Mononuclear cell (primary cell): ENCODE data around the gene TARBP1. TPM values are rescaled to one million over a fixed set of nuclear protein-coding genes. Genes with fewer than 3 reads are reported as not detected.
"Not testable (repeated sequence)": the region's sequence is repeated elsewhere in the genome, so short reads cannot be mapped to it uniquely, and the experiment has no call there.

ENCODE experiments used
- H3K27me3 ChIP-seq: 2 replicates; pipeline ENCODE4 v1.6.0; 2011; ENCODE audit warnings: low read length, control low read depth; ENCODE audit not compliant: insufficient read depth
- H3K4me1 ChIP-seq: 2 replicates; pipeline ENCODE4 v1.5.1; 2011; ENCODE audit warnings: mild to moderate bottlenecking, low read length, control low read depth; ENCODE audit not compliant: insufficient read depth
- H3K4me3 ChIP-seq: 2 replicates; pipeline ENCODE4 v1.5.1; 2011; ENCODE audit warnings: mild to moderate bottlenecking, low read length, moderate library complexity
- H3K9me3 ChIP-seq: 2 replicates; pipeline ENCODE4 v1.5.1; 2011; ENCODE audit warnings: low read depth, mild to moderate bottlenecking, control low read depth, low read length
- total RNA-seq: library from RNA; depleted of rRNA; stranded (reverse); fragments of >200 nt; gene quantifications from one replicate; pipeline ENCODE4 v1.2.3, GENCODE V29; 2012

Gene TARBP1
- total RNA-seq, 1 donor = 21.0 TPM

DNA sequence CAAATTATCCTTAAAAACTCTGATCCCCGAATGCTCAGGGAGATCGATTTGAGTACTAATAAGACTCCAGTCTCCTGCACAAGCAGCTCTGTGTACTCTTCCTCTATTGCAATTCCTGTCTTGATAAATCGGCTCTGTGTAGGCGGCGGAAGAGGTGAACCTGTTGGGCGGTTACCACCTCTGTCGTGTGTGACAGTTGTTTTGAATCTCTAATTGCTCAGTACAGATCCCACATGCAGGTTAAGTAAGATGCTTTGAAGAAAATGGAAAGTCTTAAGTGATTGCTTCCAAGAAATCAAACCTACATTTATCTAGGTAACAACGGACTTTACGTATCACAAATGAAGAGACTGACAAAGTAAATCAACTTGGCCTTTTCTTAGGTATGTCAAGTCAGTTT is 70.2 kb downstream of the TARBP1 start:
- H3K27me3 ChIP-seq = no peaks in the 10 kb centered on the region
- no peaks in the 10 kb centered on the region for H3K4me1 ChIP-seq
- H3K4me3 ChIP-seq = no peak overlapping the region

DNA sequence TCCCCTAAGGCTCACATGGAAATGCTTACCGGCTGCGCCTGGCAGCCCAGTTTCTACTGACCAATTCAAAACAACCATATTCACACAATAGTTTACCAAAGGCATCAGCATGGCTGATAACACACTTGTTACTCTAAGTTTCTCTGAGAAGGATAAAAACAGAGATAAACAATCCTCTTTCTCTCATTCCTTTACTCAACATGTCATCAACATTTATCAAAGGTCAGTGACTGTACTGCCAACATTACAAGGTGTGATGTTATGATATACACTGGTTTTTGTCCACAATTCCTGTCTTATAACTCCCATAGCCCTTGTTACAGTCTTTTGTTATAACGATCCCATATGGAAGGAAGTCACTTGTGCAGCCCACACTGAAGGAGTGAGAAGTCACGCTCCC is 72.1 kb downstream of the TARBP1 start:
- H3K9me3 ChIP-seq = no peaks in the 10 kb centered on the region
- no peak overlapping the region for H3K4me3 ChIP-seq
- H3K4me1 ChIP-seq = peaks cover under 1% of the 10 kb centered on the region
- no peaks in the 10 kb centered on the region for H3K27me3 ChIP-seq

More for the DNA sequence above, 70.2 kb downstream of the TARBP1 start:
- H3K9me3 ChIP-seq = no peaks in the 10 kb centered on the region

DNA sequence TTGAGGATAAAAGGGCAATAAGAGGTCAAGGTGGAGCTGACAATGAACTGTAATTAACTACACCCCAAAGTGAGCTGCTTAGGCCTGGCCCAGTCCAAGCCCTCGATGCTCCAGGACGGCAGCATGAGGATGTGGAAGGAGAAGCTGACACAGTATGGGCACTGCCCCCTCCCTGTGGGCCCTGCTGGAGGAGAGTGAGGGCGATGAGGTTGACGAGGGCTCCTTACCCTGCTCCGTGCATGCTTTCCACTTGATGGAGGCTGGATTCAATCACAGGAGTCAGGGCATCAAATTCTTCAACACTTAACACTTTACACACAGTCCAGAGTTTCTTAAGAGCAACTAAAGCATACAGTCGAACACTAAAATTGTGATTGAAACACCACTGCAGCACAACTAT is 73.3 kb downstream of the TARBP1 start:
- H3K4me3 ChIP-seq = no peak overlapping the region
- H3K4me1 ChIP-seq = peaks cover 12% of the 10 kb centered on the region
- H3K27me3 ChIP-seq = no peaks in the 10 kb centered on the region
- no peaks in the 10 kb centered on the region for H3K9me3 ChIP-seq

DNA sequence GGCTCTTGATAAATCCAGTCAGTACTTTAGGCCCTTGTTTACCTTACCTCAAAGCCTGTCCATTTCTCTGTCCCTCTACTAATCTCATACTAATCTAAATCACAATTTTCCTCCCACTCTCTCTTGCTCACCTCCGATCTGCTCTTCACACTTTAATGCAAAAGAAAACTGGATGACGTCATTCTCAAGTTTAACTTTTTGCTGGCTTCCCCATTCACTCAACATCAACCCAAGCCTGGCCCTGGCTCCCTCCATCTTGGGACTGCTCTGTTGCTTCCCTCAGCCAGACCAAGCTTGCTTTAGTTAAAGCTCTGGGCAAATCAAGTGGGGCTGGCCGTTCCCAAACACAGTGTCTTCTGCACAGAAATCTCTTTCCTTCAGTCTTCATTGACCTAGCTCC is 76.0 kb downstream of the TARBP1 start:
- H3K9me3 ChIP-seq = no peaks in the 10 kb centered on the region
- H3K4me1 ChIP-seq = peaks cover 19% of the 10 kb centered on the region
- H3K4me3 ChIP-seq = no peak overlapping the region
- H3K27me3 ChIP-seq = no peaks in the 10 kb centered on the region

DNA sequence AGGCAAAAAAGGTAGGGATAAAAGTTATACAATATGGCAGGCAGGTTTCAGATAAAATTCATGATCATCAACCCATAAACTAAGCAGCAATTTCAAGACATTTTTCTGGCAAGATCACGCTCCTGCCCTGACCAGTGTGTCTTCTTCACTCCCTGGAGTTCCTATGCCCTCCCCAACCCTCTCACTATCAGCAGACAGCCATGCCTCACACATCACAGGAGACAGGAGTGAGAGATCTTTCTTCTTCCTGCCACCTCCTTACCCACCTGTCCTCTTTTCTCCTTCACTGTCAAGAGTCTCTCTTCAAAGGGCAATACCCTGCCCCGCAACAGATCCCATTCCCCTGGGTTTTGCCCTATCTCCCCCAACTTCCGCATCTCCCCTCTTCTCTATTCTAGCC is 77.3 kb downstream of the TARBP1 start:
- Histone ChIP-seq H3K4me1 (peaks cover 22% of the 10 kb centered on the region), H3K27me3 (no peaks in the 10 kb centered on the region), H3K4me3 (no peak overlapping the region), H3K9me3 (no peaks in the 10 kb centered on the region)

DNA sequence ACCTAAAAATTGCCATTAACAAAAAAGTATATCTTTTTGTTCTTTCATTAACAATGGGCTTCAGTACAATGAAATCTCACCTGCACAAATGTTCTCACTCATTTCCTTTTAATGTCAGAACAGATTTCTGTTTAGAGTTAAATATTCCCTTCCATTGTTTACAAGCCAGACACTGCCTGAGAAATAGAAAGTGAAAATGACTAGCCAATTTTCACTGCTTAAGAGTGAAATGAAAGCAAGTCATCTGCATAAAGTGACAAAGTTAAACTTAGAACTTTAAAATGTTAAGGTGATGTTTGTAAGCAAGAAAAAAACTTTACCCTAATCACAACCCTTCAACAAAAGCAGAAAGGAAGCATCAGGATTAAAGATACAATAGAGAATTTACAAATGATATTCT is 78.2 kb downstream of the TARBP1 start:
- H3K9me3 ChIP-seq = no peaks in the 10 kb centered on the region
- no peaks in the 10 kb centered on the region for H3K27me3 ChIP-seq
- no peak overlapping the region for H3K4me3 ChIP-seq
- peaks cover 31% of the 10 kb centered on the region for H3K4me1 ChIP-seq

DNA sequence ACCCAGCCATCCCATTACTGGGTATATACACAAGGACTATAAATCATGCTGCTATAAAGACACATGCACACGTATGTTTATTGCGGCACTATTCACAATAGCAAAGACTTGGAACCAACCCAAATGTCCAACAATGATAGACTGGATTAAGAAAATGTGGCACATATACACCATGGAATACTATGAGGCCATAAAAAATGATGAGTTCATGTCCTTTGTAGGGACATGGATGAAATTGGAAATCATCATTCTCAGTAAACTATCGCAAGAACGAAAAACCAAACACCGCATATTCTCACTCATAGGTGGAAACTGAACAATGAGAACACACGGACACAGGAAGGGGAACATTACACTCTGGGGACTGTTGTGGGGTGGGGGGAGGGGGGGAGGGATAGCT is 79.5 kb downstream of the TARBP1 start:
- not testable (repeated sequence) for H3K27me3 ChIP-seq, H3K4me3 ChIP-seq, H3K9me3 ChIP-seq
- peaks cover 40% of the 10 kb centered on the region for H3K4me1 ChIP-seq

DNA sequence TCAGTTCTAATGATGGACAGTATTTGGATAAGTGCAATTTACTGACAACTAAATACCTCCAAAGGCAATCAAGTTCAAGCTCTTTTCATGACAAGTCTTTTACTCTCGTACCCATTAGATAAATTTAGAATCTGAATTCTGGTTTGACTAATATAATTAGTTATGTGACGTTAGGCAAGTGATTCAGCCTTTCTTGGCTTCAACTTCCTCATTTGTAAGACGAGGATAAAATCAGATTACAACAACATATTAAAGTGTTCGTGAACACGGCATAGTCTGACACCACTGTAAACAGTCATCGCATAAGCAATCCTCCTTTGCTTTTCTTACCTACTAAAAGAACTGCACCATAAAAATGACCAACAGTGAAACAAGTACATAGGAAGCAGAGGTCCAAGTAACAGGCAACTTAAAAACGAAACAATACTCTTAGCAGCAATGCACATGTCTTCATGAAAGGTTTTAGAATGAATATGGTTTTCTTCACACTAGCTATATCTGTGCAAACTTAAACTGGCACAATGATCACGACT is 80.1 kb downstream of the TARBP1 start:
- Histone ChIP-seq H3K4me3 (peak overlapping the region; percentile 21), H3K27me3 (no peaks in the 10 kb centered on the region), H3K4me1 (peaks cover 40% of the 10 kb centered on the region), H3K9me3 (no peaks in the 10 kb centered on the region)

DNA sequence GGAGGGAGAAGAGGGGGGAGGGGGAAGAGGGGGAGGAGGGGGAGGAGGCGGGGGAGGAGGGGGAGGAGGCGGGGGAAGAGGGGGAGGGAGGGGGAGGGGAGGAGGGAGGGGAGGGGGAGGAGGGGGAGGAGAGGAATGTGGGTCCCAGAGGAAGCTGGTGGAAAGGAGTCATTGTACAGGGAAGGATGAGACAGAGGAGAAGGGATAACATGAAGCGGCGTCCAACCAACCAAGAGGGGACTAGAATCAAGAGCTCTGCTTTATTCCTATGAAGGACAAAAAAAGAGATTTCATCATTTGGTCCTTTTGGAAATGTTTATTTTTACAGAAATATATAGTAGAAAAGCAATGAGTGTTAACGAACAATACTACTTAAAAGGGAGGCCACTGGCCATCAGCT is 81.2 kb downstream of the TARBP1 start:
- H3K4me1 ChIP-seq = peaks cover 40% of the 10 kb centered on the region
- H3K9me3 ChIP-seq = no peaks in the 10 kb centered on the region
- H3K27me3 ChIP-seq = no peaks in the 10 kb centered on the region
- no peak overlapping the region for H3K4me3 ChIP-seq

DNA sequence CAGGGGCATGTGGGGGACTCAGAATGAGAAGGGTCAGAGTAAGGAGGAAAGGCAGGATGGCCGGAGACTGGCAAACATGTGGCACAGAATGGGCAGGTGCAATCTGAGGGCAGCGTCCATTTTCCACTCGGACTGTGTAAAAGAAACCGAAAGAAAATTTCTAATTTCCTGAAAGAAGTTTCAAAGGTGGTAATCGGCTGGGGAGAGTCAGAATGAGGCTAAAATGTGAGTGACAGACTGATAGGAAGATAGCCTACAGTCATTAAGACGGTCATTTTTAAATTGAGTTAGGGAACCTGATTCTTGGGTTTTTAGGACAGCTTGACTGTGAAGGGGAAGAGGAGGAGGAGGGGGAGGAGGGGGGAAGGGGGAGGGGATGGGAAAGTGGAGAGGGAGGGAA is 82.1 kb downstream of the TARBP1 start:
- H3K4me3 ChIP-seq = no peak overlapping the region
- H3K27me3 ChIP-seq = no peaks in the 10 kb centered on the region
- no peaks in the 10 kb centered on the region for H3K9me3 ChIP-seq
- H3K4me1 ChIP-seq = peaks cover 39% of the 10 kb centered on the region

DNA sequence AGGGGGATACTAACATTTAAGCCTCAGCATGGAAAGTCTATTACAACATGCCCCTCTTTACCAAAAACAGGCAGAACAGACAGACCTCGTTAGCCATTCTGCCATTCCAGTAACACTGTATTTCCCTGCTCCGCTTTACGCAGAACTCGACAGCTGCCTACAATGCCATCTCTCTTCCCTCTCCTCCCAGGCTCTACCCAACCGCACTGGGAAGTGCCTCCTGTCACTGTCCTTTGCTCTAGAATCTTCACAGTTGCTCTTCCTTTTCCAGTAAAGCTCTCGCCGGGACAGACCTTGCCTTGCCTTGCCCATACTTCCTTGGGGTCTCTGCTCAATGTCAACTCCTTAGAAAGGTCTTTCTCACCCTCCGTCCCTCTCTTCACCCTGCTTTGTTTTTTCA is 82.9 kb downstream of the TARBP1 start:
- Histone ChIP-seq H3K4me3 (no peak overlapping the region), H3K4me1 (peaks cover 32% of the 10 kb centered on the region), H3K27me3 (no peaks in the 10 kb centered on the region), H3K9me3 (no peaks in the 10 kb centered on the region)

DNA sequence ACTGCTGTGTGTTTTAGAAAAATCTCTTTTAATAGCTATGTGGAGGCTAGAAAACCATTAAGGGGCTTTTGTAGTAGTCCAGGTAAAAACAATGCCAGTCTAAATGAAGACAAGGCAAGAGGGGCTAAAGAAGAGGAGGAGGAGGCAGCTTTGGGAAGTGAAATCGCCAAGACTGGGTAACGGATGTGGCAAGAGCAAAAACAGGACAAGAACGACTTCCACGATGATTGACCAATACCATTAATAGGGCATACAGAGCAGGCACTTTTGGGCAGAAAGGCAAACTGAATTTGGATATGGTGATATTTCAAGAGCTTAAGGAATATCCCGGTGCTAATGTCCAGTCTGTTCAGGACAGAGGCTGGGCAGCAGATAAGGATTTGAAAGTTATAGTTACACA is 83.7 kb downstream of the TARBP1 start:
- no peak overlapping the region for H3K4me3 ChIP-seq
- no peaks in the 10 kb centered on the region for H3K9me3 ChIP-seq
- H3K4me1 ChIP-seq = peaks cover 27% of the 10 kb centered on the region
- H3K27me3 ChIP-seq = no peaks in the 10 kb centered on the region

DNA sequence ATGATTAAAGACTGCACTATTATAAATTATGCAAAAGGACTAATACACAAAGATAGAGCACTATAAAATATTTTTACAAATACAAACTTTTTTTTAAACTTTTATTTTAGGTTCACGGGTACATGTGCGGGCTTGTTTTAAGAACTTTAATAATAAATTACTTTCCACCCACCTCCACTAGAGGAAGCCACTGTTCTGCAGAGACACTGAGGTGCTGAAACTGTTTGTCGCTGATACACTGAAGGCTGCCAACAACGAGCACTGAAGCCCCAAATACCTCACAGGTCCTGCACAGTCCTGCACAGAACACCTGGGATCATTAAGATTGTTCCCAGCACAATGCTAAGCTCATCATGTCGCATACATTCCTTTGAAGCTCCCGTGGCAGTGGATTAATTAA is 85.8 kb downstream of the TARBP1 start:
- Histone ChIP-seq H3K4me1 (peaks cover 20% of the 10 kb centered on the region), H3K4me3 (no peak overlapping the region), H3K27me3 (no peaks in the 10 kb centered on the region), H3K9me3 (no peaks in the 10 kb centered on the region)

DNA sequence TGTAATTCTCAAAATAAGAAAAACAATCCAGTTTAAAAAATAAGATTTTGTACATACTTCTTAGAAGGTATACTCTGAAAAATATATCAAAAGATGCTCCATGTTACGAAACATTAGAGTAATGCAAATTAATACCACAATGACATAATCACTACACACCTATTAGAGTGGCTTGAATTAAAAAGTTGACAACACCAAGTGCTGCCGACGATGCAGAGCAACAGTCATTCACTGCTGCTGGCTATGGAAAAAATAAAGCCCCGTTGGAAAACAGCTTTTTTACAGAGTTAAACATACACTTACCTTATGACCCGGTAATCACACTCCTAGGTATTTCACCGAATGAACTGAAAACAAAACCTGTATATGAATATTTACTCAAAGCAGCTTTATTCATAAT is 90.9 kb downstream of the TARBP1 start:
- Histone ChIP-seq H3K27me3 (no peaks in the 10 kb centered on the region), H3K4me1 (no peaks in the 10 kb centered on the region), H3K4me3 (no peak overlapping the region), H3K9me3 (no peaks in the 10 kb centered on the region)

DNA sequence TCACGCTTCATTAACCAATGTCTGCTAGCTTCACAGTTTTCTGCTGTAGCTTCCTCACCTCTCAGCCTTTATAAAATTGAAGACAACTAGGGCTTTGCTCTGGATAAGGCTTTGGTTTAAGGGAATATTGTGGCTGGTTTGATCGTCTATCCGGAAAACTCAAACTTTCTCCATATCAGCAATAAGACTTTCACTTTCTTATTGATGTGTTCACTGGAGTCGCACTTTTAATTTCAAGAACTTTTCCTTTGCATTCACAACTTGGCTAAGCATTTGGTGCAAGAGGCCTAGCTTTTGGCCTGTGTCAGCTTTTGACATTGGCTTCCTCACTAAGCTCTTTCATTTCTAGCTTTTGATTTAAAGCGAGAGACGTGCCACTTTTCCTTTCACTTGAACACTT is 92.9 kb downstream of the TARBP1 start:
- H3K4me1 ChIP-seq = no peaks in the 10 kb centered on the region
- no peak overlapping the region for H3K4me3 ChIP-seq
- H3K9me3 ChIP-seq = no peaks in the 10 kb centered on the region
- no peaks in the 10 kb centered on the region for H3K27me3 ChIP-seq

DNA sequence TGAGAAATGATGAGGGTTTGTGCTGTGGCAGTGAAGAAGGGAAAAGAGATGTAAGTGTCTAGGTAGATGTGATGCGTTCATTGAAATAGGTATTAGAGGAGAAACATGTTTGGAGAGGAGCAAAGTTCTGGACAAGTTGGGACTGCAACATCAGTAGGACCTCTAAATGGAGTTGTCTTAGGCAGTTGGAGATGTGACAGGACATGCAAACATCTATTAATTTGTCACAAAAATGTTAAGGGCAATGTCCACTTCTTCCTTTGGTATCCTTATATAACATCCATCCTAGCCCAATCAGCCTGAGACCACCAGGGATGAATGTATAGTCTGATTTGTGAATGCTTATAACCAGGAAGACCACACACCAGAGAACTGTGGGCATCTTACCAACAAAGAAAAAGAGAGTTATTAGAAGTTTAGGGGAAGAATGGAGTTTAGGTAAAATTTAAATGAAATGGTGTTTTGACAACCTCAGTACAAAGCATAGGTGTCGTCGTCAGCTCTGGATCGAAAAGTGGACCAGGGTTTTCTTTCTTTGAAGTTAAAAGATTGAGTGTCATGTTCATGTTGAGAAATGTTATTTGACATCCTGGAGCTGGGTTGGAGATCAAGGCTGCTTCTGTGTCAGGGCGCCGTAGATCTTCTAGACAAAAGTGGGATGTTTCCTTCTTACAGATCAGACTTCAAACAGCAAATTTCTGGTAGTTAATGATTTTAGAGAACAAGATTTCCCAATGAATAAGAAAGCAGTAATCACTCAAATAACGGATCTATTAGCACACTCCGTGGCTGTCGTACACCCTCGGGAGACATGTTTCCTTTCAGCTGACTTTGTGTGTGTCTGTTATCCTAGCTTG is 97.1 kb downstream of the TARBP1 start:
- H3K4me3 ChIP-seq = no peak overlapping the region
- no peaks in the 10 kb centered on the region for H3K4me1 ChIP-seq
- H3K27me3 ChIP-seq = no peaks in the 10 kb centered on the region
- no peaks in the 10 kb centered on the region for H3K9me3 ChIP-seq
